Endothelial cell of umbilical vein (primary cell): ENCODE data around the gene BABAM2.

ENCODE experiments used
- MYC ChIP-seq: IDR thresholded peaks from one replicate; pipeline ENCODE4 v1.6.1; 2011; ENCODE audit warnings: mild to moderate bottlenecking, low read depth, low read length
- TF ChIP-seq, protein P1 (sequence below), 2 donors: IDR thresholded peaks; 1 replicate in 1 of 2; 2 replicates in 1 of 2; pipeline ENCODE4 v1.5.1; 2011; ENCODE audit warnings: low read length in 2 of 2, mild to moderate bottlenecking in 2 of 2, moderate library complexity in 2 of 2, control low read depth in 1 of 2, inconsistent platforms in 1 of 2, low read depth in 1 of 2; ENCODE audit not compliant: insufficient read depth in 1 of 2; ENCODE audit errors: extremely low read depth in 1 of 2

GRCh38 chr2:28225473-28226080, 335.0 kb downstream of the BABAM2 start:
- TF ChIP-seq, protein P1, sequence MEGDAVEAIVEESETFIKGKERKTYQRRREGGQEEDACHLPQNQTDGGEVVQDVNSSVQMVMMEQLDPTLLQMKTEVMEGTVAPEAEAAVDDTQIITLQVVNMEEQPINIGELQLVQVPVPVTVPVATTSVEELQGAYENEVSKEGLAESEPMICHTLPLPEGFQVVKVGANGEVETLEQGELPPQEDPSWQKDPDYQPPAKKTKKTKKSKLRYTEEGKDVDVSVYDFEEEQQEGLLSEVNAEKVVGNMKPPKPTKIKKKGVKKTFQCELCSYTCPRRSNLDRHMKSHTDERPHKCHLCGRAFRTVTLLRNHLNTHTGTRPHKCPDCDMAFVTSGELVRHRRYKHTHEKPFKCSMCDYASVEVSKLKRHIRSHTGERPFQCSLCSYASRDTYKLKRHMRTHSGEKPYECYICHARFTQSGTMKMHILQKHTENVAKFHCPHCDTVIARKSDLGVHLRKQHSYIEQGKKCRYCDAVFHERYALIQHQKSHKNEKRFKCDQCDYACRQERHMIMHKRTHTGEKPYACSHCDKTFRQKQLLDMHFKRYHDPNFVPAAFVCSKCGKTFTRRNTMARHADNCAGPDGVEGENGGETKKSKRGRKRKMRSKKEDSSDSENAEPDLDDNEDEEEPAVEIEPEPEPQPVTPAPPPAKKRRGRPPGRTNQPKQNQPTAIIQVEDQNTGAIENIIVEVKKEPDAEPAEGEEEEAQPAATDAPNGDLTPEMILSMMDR (IDR thresholded peaks at IDR 0.05; ENCODE audit: extremely low read depth in 1 of 2, insufficient read depth in 1 of 2, low read depth in 1 of 2, low read length in 2 of 2), result no peak
- TF ChIP-seq MYC, result no peak
